HEK293 (cell line): Measurements from ENCODE around the gene UBE2D4.

Experiments
- CTCF ChIP-seq: fragments of 450-650 bp; formaldehyde crosslinking; IDR thresholded peaks from 2 replicates; pipeline ENCODE4 v1.5.1; 2016; ENCODE audit warnings: missing biosample characterization, missing genetic modification characterization
- KLF10 ChIP-seq: fragments of 450-650 bp; IDR thresholded peaks from 2 replicates; pipeline ENCODE4 v1.5.1; 2018; ENCODE audit warnings: missing biosample characterization, mild to moderate bottlenecking, missing genetic modification characterization
- MEIS1 ChIP-seq: sonication (generic); formaldehyde crosslinking; IDR thresholded peaks from 2 replicates; pipeline ENCODE4 v1.8.1; 2022; ENCODE audit warnings: missing genetic modification reagents, mild to moderate bottlenecking, borderline replicate concordance
- MZF1 ChIP-seq: fragments of 450-650 bp; formaldehyde crosslinking; IDR thresholded peaks from 2 replicates; pipeline ENCODE4 v1.5.1; 2017; ENCODE audit warnings: missing biosample characterization, missing genetic modification characterization, borderline replicate concordance
- PRDM4 ChIP-seq: fragments of 450-650 bp; formaldehyde crosslinking; IDR thresholded peaks from 2 replicates; pipeline ENCODE4 v1.5.1; 2017; ENCODE audit warnings: missing biosample characterization, missing genetic modification characterization
- REST ChIP-seq: fragments of 450-650 bp; formaldehyde crosslinking; IDR thresholded peaks from 2 replicates; pipeline ENCODE4 v1.5.1; 2016; ENCODE audit warnings: missing biosample characterization, missing genetic modification characterization
- YY2 ChIP-seq: fragments of 450-650 bp; formaldehyde crosslinking; IDR thresholded peaks from 2 replicates; pipeline ENCODE4 v1.5.1; 2016; ENCODE audit warnings: missing biosample characterization, missing genetic modification characterization
- ZBTB26 ChIP-seq: fragments of 450-650 bp; formaldehyde crosslinking; optimal IDR thresholded peaks from 2 replicates; pipeline ENCODE3; 2016; ENCODE audit warnings: missing biosample characterization, mild to moderate bottlenecking, missing genetic modification characterization
- ZNF266 ChIP-seq: fragments of 450-650 bp; formaldehyde crosslinking; IDR thresholded peaks from 2 replicates; pipeline ENCODE4 v1.5.1; 2016; ENCODE audit warnings: missing biosample characterization, missing genetic modification characterization, low read depth
- ZNF292 ChIP-seq: fragments of 450-650 bp; formaldehyde crosslinking; IDR thresholded peaks from 2 replicates; pipeline ENCODE4 v1.5.1; 2016; ENCODE audit warnings: low read depth, missing biosample characterization, missing genetic modification characterization, borderline replicate concordance
- ZNF302 ChIP-seq: fragments of 450-650 bp; formaldehyde crosslinking; IDR thresholded peaks from 2 replicates; pipeline ENCODE4 v1.5.1; 2016; ENCODE audit warnings: missing biosample characterization, missing genetic modification characterization, low read depth
- ZNF639 ChIP-seq: fragments of 450-650 bp; formaldehyde crosslinking; IDR thresholded peaks from 2 replicates; pipeline ENCODE4 v1.5.1; 2016; ENCODE audit warnings: missing biosample characterization, missing genetic modification characterization
- ZNF776 ChIP-seq: fragments of 450-650 bp; formaldehyde crosslinking; IDR thresholded peaks from 2 replicates; pipeline ENCODE4 v1.5.0; 2017; ENCODE audit warnings: missing biosample characterization, missing genetic modification characterization, borderline replicate concordance
- TF ChIP-seq, protein P1 (sequence below): fragments of 450-650 bp; formaldehyde crosslinking; IDR thresholded peaks from 2 replicates; pipeline ENCODE4 v1.5.1; 2016; ENCODE audit warnings: missing biosample characterization, missing genetic modification characterization

- TF ChIP-seq CTCF = no peak
- TF ChIP-seq, protein P1, sequence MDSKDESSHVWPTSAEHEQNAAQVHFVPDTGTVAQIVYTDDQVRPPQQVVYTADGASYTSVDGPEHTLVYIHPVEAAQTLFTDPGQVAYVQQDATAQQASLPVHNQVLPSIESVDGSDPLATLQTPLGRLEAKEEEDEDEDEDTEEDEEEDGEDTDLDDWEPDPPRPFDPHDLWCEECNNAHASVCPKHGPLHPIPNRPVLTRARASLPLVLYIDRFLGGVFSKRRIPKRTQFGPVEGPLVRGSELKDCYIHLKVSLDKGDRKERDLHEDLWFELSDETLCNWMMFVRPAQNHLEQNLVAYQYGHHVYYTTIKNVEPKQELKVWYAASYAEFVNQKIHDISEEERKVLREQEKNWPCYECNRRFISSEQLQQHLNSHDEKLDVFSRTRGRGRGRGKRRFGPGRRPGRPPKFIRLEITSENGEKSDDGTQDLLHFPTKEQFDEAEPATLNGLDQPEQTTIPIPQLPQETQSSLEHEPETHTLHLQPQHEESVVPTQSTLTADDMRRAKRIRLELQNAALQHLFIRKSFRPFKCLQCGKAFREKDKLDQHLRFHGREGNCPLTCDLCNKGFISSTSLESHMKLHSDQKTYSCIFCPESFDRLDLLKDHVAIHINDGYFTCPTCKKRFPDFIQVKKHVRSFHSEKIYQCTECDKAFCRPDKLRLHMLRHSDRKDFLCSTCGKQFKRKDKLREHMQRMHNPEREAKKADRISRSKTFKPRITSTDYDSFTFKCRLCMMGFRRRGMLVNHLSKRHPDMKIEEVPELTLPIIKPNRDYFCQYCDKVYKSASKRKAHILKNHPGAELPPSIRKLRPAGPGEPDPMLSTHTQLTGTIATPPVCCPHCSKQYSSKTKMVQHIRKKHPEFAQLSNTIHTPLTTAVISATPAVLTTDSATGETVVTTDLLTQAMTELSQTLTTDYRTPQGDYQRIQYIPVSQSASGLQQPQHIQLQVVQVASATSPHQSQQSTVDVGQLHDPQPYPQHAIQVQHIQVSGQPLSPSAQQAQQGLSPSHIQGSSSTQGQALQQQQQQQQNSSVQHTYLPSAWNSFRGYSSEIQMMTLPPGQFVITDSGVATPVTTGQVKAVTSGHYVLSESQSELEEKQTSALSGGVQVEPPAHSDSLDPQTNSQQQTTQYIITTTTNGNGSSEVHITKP (tag by site-specific recombination) = no peak
- no peak for TF ChIP-seq ZNF302 (tag by site-specific recombination)
- no peak for TF ChIP-seq YY2 (tag by site-specific recombination)
- no peak for TF ChIP-seq ZBTB26
- TF ChIP-seq MZF1 (tag by site-specific recombination) = no peak
- no peak for TF ChIP-seq ZNF266
- TF ChIP-seq ZNF639 (tag by site-specific recombination) = no peak
- TF ChIP-seq PRDM4 = no peak
- TF ChIP-seq KLF10 (tag by site-specific recombination) = no peak
- no peak for TF ChIP-seq MEIS1 (CRISPR knock-in tag)
- no peak for TF ChIP-seq ZNF292 (tag by site-specific recombination)
- no peak for TF ChIP-seq REST (tag by site-specific recombination)
- no peak for TF ChIP-seq ZNF776 (tag by site-specific recombination)
These were observed 11.4 kb upstream of the UBE2D4 start for GRCh38 chr7:43914795-43915194.
